ENCODE measurements around the gene OR10AD1.
A peak's percentile ranks its signal among the peaks of the same experiment; 100 is the strongest.

The OR10AD1 gene

GRCh38 chr12:48191096-48191495 lies 12.0 kb downstream of the OR10AD1 start:
- DNase-seq, result no peak

DNA sequence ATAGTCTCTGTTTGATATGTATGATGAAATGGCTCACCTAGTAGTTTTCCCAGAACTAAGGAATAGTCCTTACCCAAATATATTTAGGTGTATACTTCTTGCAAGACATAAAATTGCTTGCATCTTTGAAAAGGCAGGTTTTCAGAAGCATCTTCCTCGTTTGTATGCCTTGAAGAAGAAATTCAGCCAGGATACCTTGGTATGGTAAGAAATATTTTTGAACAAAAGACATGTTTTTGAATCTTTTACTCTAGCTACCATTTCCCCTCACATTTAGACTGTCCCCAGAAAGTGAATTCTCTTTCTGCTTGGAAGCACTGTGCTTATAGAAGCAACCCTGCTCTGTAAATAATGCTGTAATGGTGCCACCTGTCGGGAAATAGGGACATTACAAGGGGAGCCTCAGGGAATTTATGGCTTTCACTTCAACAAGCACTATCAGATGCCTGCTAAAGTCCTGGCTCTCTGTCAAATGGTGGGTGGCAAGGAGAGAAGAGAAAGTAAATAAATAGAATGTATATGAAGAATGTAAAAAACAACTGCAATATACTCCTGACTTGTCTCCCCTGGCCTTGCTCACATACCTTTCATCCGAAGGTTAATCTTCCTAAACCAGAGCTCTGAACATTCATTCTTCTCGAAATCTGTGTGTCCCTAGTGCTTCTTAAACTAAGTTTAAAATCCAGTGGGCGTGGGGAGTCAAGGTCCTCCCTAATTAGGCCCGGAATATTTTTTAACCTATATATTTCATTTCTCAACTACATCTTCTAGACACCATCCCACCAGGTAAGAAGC lies 13.6 kb downstream of the OR10AD1 start:
- DNase-seq, result peak; percentile 75 to 87 (median 76)

DNA sequence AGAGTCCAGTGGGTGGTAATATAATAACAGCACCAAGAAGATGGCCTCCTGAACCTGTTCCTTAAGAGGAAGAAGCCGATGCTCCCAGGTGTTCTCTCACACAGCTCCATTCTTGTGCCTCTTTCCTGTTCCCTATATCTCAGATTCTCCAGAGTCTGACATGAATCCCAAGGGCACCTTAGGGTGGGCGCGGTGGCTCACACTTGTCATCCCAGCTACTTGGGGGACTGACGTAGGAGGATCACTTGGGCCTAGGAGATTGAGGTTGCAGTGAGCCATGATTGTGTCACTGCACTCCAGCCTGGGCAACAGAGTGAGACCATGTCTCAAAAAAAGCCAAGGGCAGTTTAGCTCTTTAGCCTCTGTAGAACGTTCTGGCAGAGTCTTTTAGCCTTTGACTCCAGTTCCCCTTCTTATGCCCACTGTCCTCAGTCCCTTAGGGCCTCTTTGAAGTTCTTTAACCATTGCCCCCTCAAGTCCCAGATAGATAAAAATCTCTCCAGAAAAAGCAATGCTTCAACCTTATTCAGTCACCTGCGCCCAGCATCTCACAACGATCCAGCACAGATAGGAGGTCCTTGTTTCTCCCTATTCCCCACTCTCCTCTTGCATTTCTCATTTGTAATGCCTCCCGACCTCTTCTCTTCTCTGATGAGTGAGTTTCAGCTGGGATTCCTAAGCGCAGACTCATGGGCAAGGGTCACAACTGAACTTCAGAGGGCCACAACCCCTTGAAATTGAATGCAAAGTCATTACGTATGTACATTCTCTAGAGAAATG lies 15.0 kb downstream of the OR10AD1 start:
- no peak for DNase-seq

GRCh38 chr12:48185181-48185919 lies 17.7 kb downstream of the OR10AD1 start:
- DNase-seq, result no peak

- no peak for DNase-seq
Measured at GRCh38 chr12:48184549-48184922, 18.6 kb downstream of the OR10AD1 start.

- no peak for DNase-seq
Measured at GRCh38 chr12:48183876-48184548, 19.1 kb downstream of the OR10AD1 start.

- DNase-seq, result peak; percentile 37 to 70 (median 51)
Measured at GRCh38 chr12:48183091-48183875, 19.8 kb downstream of the OR10AD1 start, which contains the start of gene CCDC184. Gene CCDC184 (plus strand): TSS chr12:48183644. CDS start chr12:48184123, 479 bp downstream.

- no peak for DNase-seq
Measured at GRCh38 chr12:48182631-48183030, 20.5 kb downstream of the OR10AD1 start.

DNA sequence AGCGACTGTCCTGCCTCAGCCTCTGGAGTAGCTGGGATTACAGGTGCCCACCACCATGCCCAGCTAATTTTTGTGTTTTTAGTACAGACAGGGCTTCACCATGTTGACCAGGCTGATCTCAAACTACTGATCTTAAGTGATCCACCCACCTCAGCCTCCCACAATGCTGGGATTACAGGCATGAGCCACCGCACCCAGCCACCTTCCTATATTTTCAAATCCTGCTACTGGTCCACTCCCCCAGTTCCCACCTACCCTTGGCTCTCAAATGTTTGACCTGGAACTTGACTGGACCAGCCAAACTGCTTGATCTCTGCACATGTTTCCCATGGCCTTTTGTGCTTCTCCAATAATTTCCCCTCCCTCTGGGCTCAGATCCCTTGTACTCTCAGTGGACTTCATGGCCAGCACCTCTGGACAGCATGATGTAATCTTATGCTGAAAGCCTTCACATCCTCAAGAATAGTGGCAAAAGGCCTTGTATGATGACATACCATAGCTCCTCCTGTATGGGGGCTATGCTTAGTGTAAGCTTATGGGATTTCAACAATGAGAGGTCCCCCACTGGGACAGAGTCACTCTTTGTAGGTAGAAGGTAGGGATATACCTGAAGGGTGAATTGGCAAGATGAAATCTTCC lies 22.1 kb downstream of the OR10AD1 start:
- DNase-seq, result no peak

DNA sequence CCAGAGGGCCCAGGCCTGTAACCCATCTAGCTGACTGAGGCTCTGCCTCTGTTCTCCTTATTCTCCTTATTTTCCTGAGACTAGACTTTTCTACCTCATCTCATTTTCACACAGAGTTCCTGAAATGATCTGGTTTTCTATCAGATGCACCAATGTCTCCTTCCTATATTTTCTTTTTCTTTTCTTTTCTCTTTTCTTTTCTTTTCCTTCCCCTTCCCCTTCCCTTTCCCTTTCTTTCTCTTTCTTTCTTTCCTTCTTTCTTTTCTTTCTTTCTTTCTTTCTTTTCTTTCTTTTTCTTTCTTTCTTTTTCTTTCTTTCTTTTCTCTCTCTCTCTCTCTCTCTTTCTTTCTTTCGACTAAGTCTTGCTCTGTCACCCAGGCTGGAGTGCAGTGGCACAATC lies 22.7 kb downstream of the OR10AD1 start:
- DNase-seq, result no peak

DNA sequence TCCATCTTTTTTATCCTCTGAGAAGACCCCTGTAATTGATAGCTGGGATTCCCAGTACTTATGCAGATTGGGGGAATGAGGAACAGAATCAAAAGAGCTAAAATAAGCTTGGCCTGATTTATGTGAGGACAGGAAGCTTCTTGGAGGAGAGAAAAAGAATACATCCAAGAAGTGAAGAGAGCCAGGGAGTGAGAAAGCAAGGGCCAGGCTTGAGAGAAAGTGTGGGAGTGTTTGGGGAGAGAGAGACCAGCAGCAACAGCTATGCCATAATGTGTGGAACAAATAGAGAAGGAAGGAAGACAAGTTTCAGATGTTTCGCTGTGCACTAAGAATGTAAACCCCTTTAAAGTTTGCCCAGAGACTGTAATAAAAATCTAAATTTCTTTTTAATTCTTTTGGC lies 23.6 kb downstream of the OR10AD1 start:
- DNase-seq, result no peak

DNA sequence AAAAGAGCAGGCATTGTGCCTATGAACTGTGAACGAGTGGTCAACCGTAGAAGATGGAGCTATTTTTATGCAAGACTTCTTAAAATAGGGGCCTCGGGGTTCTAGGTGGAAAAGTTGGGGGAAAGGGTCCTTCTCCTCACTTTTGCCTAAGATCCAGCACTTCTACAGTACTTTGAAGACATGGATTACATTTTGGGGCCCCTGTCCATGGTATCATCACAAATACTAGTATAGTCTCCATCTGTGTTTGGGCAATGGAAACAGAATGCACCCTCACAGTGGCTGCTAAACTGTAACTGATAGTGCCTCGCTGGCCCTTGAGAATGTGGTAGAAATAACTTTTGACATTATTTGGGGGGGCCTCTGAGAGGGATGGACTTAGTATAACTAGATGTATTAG lies 25.1 kb downstream of the OR10AD1 start:
- DNase-seq, result no peak

DNA sequence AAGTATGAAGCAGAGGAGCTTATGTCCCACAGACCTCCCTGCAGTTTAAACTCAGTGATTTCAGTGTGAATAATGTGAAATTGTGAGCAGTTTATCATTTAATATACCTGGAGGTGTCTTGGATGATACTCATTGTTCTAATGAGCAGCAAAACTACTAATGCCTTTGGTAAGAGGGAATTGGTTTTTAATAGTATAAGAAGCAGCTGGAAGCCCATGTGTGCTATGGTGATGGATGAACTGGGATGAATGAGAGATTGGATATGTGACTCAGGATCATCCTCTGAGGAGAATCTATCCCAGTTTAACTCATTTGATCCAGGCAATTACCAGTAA lies 26.7 kb downstream of the OR10AD1 start:
- DNase-seq, result no peak

DNA sequence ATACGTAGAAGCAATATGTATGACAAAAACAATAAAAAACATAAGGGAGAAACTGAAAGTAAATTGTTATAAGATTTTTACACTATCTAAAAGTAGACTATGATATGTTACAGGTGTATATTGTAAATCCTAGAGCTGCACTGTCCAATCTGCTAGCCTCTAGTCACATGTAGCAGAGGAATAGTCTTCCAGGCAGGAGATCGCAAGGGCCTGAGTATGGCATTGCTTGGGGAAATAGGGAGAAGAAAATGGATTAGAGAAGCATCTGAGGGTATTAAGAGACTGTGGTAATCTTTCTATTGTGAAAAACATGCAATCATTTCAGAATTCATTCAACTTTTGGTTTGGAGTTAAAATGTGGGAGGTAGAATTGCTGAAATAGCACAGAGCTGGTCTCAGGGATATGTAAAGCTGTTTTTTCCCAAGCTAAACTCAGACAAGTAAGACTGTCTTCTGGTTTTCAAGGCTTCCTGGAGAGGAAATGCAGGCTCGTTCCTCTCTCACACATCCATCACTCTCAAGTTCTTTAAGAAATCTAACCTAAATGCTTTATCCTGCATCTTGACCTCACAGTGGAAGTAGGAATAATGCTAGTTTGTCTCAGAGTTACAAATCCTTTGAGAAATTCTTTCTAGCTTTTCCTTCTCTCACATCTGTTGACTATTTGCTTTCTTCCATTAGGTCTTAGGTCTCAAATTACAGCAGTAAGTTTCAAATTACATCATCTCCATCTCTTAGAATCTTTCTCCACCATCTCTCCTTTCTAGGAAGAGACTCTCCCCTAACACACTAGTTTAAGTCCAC lies 27.3 kb downstream of the OR10AD1 start:
- DNase-seq, result no peak

DNA sequence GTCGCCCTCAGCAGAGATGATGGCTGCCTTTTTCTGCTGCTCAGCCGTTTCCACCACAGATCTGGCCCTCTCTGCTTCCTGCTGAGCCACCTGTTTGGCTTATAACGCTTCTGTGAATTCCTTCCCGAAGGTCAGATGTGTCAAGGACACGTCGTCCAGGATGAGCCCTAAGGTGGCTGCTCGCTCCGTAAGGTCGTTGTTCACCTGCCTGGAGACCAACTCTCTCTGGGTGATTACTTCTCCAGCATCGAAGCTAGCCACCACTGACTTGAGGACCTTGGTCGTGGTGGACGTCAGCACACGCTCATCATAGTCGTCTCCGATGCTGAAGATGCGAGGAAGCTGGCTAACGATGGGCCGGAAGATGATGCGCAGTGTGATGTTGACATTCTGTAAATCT lies 34.1 kb downstream of the OR10AD1 start:
- no peak for DNase-seq

GRCh38 chr12:48165089-48165981 lies 37.8 kb downstream of the OR10AD1 start:
- DNase-seq, result peak; percentile 46 to 81 (median 56)

DNA sequence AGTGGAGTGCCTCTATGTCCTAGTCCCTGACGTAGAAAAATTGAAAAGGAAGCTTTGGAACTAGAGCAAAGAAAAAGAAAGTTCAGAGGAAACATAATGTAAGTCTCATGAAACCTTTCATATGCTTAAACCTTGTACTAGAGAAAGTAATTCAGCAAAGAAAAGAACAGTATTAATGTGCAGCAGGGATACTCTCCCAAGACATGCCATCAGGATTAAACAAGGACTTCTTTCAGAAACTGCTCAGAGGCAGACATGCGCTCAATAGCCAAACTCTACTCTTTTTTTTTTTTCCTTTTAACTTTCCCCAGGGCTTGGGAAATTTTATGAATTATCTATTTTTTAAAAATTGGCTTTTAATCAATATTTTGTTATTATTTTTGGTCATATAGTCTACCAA lies 38.6 kb downstream of the OR10AD1 start:
- no peak for DNase-seq

DNA sequence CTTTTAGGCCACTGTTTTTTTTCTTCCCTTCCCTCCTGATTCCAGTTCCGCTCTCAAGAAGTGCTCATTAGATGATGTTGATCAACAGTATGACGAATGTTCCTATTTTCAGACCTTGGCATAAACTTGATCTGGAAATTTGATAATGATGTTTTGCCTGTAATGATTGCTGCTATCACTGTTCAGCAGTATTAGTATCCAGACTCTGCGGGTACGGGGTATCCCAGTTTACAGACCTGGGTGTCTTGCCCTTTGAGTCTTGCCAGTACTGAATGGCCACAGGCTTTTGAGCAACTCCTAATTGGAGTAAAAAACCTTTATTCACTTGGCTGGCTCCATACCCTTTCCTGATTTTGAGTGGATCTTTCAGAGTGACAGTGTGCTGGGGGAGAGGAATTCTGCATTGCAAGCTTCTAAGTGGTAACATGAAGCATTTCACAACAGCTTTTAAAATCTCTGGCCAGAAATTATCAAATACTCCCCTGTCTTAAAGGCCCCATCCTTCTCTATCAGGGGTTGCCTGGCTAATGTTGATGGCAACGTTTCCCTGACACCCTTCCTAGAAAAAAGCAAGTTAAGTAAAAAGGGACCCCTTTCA lies 39.8 kb downstream of the OR10AD1 start:
- DNase-seq, result no peak

DNA sequence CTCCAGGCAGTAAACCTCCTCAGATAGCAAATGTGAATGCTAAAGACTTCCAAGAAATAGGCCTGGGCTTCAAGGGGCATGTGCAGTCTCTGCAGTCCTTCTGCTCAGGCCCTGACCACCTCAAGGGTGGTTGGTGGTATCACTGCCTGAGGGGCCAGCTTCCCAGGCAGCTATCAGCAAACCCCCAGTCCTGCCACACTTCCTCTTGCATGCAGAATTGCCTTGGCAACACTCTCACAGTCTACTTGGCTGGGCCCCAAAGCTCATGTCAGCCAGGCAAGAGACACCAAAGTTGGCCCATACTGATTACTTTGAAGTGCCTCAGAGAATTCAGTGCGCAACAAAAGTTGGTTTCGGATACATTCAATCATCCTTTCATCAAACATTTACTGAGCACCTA lies 42.3 kb downstream of the OR10AD1 start:
- DNase-seq, result peak in 3 of 4 experiments; percentile 7 to 19 (median 16)

Measured in suppressor macrophage (primary cell).